GM12801 (cell line): Measurements from ENCODE around the gene POLE3.

Experiments
- CTCF ChIP-seq: IDR thresholded peaks from one replicate; pipeline ENCODE4 v1.5.1; 2011; ENCODE audit warnings: control low read depth; ENCODE audit not compliant: insufficient read length; ENCODE audit errors: extremely low read depth

POLE3 gene

GRCh38 chr9:113398796-113399195 lies 11.7 kb downstream of the POLE3 start:
- TF ChIP-seq CTCF, result no peak

GRCh38 chr9:113397203-113397631 lies 13.3 kb downstream of the POLE3 start:
- no peak for TF ChIP-seq CTCF

- TF ChIP-seq CTCF, result no peak
These were observed 15.2 kb downstream of the POLE3 start for GRCh38 chr9:113395000-113395861.

GRCh38 chr9:113393281-113393680 lies 17.2 kb downstream of the POLE3 start:
- TF ChIP-seq CTCF, result no peak

GRCh38 chr9:113391917-113392316 lies 18.6 kb downstream of the POLE3 start:
- TF ChIP-seq CTCF, result no peak

GRCh38 chr9:113390192-113390960 lies 20.1 kb downstream of the POLE3 start:
- no peak for TF ChIP-seq CTCF

- TF ChIP-seq CTCF, result no peak
These were observed 21.0 kb downstream of the POLE3 start for GRCh38 chr9:113389451-113389850.
